Ramos (cell line): ENCODE measurements around the gene ATRN.
"Not testable (repeated sequence)": the region's sequence is repeated elsewhere in the genome, so short reads cannot be mapped to it uniquely, and the experiment has no call there.

ENCODE experiments used
- in situ Hi-C: fragments of 300-500 bp; cut with MboI; formaldehyde crosslinking; loops from one replicate; pipeline ENCODE4 v1.14.3; 2022; ENCODE audit warnings: low sequenced_read_pairs; ENCODE audit not compliant: unreplicated experiment

The ATRN gene

DNA sequence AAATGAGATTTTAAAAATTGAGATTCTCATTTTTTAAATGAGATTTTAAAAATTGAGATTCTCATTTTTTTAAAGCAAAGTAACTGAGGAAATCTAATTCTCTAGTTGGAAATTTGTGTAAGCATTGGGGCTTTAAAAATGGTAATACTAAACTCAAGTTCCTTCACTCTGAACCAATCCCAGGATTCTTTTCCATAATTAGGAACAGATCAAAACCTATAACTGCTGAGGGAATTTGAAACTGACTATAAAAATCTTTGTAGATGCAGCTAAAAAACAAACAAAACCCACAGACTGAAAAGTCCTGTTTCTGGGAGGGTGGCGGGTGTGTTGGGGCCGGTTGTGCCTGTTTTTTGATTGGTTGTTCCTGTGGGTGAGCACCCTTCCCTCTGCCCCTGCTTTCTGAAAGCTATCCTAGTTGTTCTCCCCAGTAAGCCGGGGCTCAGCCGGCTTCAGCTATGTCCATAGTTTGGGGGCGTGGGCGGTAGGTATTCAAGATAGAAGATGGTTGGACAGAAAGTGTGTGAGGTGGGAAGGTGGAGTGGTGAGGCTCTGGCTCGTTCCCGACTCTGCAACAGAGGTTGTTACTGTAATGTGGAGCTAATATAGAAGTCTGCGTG, 143.1 kb downstream of the ATRN start:
- in situ Hi-C loops: no loop called here

- in situ Hi-C loops: no loop called here
Observed at GRCh38 chr20:3614466-3614865, 143.6 kb downstream of the ATRN start.

DNA sequence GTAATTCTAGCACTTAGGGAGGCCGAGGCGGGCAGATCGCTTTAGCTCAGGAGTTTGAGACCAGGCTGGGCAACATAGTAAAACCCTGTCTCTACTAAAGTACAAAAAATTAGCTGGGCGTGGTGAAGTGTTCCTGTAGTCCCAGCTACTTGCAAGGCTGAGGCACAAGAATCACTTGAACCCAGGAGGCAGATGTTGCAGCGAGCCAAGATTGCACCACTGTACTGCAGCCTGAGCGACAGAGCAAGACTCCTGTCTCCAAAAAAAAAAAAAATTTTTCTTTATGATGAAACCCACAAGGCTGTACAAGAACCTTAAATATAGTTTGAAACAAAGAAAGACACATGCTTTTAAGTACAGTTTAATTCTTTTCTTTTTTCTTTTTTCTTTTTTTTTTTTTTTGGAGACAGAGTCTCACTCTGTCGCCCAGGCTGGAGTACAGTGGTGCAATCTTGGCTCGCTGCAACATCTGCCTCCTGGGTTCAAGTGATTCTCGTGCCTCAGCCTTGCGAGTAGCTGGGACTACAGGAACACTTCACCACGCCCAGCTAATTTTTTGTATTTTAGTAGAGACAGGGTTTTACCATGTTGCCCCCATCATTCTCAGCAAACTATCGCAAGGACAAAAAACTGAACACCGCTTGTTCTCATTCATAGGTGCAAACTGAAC, 144.5 kb downstream of the ATRN start:
- in situ Hi-C loops: not testable (repeated sequence)

GRCh38 chr20:3616250-3616649, 145.4 kb downstream of the ATRN start:
- in situ Hi-C loops: no loop called here

GRCh38 chr20:3621111-3621510, 150.3 kb downstream of the ATRN start:
- in situ Hi-C loops: no loop called here

GRCh38 chr20:3622406-3622805, 151.6 kb downstream of the ATRN start:
- in situ Hi-C loops: no loop called here

GRCh38 chr20:3627476-3627875, 156.7 kb downstream of the ATRN start:
- in situ Hi-C loops: no loop called here

DNA sequence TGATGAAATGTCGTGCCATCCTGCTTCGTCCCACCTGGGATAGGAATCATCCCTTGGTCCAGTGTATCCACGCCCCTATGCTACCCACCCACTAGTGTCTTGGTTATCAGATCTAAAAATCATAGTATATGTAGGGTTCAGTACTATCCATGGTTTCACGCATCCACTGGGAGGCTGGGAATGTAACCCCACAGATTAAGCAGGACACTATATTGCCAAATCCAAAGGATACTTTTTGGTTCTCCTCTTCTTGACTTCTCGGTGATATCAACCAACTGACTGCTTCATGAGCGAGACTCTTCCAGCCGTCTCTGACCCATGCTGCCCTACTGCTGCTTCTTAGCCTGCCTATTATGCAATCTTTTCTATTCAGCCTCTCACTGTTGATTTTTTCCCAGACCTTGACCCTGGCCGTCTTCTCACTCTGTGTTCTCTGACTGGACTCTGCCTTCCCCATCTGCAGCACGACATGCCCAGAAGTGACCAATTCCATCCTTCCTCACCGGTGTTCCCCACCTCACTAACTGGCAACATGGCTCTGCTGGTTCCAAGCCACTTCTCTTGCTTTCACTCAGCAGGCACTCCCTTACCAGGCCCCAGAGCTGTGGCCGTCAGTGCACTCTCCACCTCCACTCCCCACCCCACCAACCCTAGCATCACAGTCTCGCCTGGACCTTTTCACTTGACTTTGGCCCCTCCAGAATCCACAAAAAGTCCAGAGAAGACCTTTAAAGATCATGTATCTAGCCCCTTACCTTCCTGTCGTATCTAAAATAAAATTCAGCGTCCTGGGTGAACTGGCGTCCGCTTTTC, 157.9 kb downstream of the ATRN start:
- in situ Hi-C loops: no loop called here

DNA sequence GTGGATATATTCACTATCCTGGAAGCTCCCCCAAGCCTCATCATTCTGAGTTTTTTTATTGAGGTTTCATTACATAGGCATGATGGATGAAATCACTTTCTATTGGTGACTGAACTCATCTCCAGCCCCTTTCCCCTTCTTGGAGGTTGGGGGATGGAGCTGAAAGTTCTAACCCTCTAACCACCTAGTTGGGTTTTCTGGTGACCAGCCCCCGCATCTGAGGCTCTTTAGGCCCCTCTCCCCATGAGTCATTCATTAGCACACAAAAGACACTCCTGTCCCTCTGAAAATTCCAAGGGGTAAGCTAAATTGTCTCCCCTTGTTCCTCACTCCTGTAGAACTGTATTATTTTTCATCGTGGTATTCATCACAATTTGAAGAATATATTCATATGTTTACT, 159.1 kb downstream of the ATRN start:
- in situ Hi-C loops: no loop called here

DNA sequence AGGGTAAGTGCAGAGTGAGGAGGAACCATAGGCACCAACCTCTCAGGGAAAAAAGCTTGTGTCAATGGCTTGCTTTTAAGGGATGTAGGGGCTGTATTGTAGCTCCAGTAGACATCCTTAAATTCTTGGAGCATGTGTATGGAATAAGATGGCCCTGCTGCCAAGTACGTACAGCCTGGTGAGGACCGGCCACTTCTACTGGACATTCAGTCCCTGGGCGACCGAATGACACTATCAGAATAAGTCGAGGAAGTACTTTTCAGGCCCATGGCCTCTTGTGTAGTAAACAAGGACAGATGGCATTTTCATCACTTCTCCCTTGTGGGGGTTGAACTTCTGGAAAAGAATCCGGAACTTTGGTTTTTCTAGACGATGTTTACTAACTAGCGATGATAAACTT, 159.6 kb downstream of the ATRN start:
- in situ Hi-C loops: no loop called here

DNA sequence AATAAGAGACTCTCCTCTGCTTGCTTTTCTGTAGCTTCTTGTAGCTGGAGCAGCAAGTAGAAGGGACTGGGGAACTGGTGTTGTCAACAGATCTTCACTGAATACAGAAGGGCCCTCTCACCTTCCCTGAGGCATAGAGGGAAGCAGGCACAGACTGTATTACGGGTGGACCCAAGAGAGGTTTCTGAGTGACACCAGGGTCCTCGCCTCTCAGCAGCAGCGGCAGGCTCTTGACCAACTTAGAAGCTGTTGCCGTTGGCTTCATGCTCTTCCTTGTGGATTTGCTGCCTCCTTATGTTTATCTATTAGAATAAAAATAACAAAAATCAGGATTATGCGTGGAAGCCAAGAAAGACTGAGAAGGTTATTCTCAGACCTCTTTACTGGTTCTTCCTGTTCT, 160.7 kb downstream of the ATRN start:
- in situ Hi-C loops: no loop called here

GRCh38 chr20:3632311-3633004, 161.6 kb downstream of the ATRN start:
- in situ Hi-C loops: no loop called here

GRCh38 chr20:3633913-3634478, 163.2 kb downstream of the ATRN start:
- in situ Hi-C loops: no loop called here

DNA sequence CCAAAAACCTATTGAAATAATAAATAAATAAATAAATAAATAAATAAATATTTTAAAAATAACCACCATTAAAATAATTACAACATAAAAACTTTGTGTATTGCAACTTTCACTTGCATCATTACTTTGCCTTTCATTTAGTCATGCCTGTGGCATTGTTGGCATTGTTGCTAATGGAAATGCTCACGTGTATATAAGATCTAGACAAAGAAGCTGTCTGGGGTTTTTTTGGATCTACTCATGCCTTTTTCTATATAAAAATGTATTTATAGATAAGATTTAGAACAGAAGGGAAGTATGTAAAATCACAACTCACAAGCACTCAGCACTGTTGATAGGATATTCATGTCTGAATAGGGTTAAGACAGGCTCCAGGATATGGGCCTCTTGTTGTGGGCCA, 164.5 kb downstream of the ATRN start:
- in situ Hi-C loops: no loop called here

GRCh38 chr20:3640259-3640658, 169.4 kb downstream of the ATRN start:
- in situ Hi-C loops: no loop called here

GRCh38 chr20:3645309-3646066, 174.7 kb downstream of the ATRN start:
- in situ Hi-C loops: no loop called here

- in situ Hi-C loops: no loop called here
Observed at GRCh38 chr20:3646067-3646440, 175.2 kb downstream of the ATRN start.

DNA sequence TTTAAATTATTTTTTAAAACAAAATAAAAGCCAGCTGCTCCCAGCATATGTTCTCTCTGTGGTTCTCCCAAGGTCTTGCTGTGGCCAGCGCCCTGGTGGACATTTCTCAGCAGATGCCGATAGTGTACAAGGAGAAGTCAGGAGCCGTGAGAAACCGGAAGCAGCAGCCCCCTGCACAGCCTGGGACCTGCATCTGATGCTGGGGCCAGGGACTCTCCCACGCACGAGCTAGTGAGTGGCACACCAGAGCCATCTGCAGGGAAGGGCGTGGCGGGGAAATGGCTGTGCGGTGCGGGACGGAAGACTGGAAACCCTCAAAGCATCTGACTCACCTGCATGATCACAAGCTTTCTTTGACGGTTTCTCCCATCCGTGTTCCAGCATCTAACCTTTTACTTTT, 175.8 kb downstream of the ATRN start:
- in situ Hi-C loops: no loop called here

DNA sequence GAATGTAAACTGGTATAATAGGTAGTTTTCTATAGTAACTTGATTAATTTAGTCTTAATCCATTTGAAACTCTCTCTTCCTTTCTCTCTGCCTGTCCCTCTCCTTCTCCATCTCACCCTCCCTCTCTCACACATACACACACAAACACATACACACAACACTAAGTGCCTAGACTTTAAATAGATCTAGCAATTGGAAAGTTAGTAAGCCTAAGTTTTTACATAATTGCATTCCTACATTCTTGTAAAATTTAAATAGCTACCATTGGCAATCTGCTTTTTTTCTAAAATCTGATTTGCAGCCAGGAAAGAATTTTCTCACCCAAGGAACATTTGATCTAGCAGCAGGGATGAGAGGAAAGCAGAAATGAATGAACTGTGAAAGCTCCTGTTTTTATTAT, 176.7 kb downstream of the ATRN start:
- in situ Hi-C loops: no loop called here

DNA sequence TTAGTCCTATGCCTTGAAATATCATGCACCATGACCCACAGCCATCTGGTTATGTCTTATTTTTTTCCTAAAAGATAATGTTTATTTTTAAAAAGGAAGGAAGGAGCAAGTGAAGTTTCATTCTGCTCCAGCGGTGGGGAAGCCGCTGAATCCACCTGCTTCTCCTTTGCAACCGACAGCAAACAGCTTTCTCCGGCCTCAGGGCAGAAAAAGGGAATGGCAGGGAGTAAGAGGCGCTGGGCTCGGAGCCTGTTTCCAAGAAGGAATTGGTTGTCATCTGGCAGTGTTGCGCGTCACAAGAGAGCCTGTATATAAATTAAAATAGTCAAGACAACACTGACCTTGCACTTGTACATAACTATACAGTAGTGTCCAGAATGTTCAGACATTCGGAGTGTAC, 178.1 kb downstream of the ATRN start:
- in situ Hi-C loops: no loop called here
